NCI-H748 (cell line): ENCODE measurements around the gene DGKE.

Experiments
- DNase-seq: peaks from one replicate; lab custom pipeline; 2025; ENCODE audit not compliant: unreplicated experiment; lab: John Stamatoyannopoulos, UW

Gene DGKE

DNA sequence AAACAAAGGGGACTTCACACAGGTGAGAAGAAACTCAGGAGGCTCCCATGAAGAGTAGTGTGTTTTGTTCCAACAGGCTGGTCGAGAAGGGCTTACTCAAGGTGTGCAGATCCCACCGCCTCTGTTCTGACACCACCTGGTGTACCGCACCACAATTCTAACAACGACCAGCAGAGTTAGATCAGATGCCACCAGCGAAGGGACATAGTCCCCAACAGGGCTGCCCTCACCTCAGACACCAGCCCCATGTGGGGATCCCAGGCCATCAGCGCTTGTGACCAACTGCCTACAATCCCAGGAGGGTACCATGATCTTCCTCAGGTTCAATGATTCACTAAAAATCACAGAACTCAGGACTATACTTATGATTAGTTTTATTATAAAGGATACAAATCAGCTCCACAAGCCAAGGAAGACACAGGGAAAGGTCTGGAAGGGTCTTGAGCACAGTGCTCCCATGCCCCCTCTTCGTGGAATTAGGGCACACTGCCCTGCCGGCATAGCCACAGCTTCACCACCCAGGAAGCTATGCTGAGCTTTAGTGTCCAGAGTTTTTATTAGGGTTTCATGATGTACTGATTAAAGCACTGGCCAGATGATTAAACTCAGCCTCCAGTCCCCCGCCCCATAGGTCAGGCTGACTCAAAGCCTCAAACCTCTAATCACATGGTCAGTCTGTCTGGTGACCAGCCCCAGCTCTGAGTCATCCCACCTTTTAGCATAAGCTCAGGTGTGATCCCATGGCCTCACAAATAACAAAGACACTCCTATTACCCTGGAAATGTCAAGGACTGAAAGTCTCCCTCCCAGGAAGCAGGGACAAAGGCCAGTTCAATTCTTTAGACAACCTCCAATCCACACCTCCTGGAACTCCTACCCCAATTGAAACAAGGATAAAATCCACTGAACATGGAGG lies 53.9 kb downstream of the DGKE start:
- no peak for DNase-seq

GRCh38 chr17:56890390-56890789 lies 56.4 kb downstream of the DGKE start:
- no peak for DNase-seq

DNA sequence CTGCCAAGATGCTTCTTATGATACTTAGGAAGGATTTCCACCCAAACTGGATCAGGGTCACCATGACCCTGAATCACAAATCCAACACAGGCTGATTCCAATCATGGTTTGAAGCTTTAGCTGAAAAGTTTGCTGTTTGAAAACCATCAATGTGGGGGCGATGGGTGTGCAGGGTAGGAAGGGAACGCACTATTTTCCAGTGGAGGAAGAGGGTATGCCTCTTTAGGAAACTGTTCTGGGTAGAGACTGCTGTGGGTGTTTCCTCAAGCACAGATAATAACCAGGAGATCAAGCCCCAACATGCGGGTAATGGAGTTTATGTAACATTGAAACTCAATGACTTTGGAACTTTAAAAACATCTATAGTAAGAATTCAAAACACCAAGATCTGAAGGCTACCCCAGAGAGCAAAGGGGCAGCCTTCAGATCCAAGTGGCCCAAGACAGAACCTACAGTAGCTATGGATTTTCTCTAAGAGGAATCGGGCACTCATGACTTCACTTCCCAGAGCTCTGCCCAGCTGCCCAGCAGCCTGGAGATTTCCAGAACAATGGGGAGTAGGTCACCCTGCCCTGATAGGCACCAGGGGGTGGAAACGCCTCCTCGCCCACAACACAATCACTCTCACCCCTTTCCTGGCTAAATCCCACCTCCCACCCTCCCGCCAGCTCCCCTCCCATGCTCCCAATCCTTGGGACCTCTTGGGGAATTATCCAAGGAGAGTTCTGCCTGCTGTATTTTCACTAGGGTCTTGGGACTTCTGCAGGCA lies 57.1 kb downstream of the DGKE start:
- no peak for DNase-seq

GRCh38 chr17:56891751-56892150 lies 57.8 kb downstream of the DGKE start:
- no peak for DNase-seq

GRCh38 chr17:56892333-56892732 lies 58.4 kb downstream of the DGKE start:
- DNase-seq: no peak

GRCh38 chr17:56893503-56893902 lies 59.6 kb downstream of the DGKE start:
- DNase-seq: no peak

GRCh38 chr17:56894859-56895455 lies 61.0 kb downstream of the DGKE start:
- DNase-seq: no peak

DNA sequence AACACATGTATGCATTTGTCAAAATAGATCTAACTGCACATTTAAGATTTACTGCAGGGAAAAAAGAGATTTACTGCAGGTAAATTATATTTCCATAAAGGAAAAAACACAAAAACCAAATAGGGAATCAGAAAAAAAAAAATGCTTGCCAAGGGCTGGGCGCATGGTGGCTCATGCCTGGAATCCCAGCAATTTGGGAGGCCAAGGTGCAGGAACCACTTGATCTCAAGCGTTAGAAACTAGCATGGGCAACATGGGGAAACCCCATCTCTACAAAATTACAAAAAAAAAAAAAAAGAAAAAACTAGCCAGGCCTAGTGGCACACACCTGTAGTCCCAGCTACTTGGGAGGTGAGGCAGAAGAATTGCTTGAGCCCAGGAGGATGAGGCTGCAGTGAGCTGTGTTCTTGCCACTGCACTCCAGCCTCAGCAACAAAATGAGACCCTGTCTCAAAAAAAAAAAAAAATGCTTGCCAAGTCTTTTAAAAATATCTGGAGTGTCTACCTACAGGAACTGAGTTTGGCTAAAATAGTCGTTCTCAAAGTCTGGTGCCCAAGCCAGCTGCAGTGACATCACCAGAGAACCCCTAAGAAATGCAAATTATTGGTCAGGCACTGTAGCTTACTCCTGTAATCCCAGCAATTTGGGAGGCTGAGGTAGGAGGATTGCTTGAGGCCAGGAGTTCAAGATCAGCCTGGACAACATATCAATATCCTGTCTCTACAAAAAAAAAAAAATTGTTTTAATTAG lies 62.4 kb downstream of the DGKE start:
- DNase-seq: no peak

GRCh38 chr17:56896968-56897359 lies 63.0 kb downstream of the DGKE start:
- DNase-seq: no peak

- no peak for DNase-seq
Observed at GRCh38 chr17:56897646-56898424, 63.9 kb downstream of the DGKE start.

- no peak for DNase-seq
Observed at GRCh38 chr17:56898874-56899273, 64.9 kb downstream of the DGKE start.

- no peak for DNase-seq
Observed at GRCh38 chr17:56899403-56899802, 65.5 kb downstream of the DGKE start.

GRCh38 chr17:56902348-56902747 lies 68.4 kb downstream of the DGKE start:
- no peak for DNase-seq

GRCh38 chr17:56903560-56903959 lies 69.6 kb downstream of the DGKE start:
- no peak for DNase-seq

- no peak for DNase-seq
Observed at GRCh38 chr17:56908001-56908542, 74.1 kb downstream of the DGKE start.

DNA sequence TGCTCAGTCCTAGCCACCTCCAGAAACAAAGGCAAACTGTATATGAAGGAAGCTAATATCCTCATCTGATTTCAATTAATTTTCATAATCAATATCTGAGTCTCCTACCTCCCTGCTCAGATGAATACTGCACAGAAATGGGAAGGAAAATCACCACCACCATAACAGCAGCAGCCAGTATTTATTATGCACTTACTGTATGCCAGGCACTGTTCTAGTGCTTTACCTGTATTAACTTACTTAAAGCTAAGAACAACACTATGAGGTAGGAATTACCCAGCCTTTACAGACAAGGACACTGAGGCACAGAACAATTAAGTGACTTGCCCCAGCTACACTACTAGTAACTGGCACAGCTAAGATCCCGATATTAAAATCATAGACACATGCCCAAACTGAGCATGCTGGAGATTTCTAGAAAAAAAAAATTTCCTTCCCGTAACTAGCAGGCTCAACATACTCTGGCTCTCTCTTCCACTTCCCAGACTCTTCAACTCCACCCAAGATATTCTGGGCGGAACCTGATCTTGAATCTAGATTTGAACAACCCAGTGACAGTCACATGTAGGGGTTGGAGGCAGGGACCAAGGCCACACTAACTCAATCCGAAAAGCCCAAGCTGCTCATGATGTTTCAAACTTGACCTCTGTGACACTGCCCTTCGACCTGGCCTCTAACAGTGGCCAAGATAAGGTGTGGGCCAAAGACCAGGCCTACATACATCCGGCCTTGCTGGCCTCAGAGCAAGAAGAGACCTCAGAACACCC lies 76.0 kb downstream of the DGKE start:
- no peak for DNase-seq

GRCh38 chr17:56910509-56911235 lies 76.7 kb downstream of the DGKE start:
- DNase-seq: no peak

DNA sequence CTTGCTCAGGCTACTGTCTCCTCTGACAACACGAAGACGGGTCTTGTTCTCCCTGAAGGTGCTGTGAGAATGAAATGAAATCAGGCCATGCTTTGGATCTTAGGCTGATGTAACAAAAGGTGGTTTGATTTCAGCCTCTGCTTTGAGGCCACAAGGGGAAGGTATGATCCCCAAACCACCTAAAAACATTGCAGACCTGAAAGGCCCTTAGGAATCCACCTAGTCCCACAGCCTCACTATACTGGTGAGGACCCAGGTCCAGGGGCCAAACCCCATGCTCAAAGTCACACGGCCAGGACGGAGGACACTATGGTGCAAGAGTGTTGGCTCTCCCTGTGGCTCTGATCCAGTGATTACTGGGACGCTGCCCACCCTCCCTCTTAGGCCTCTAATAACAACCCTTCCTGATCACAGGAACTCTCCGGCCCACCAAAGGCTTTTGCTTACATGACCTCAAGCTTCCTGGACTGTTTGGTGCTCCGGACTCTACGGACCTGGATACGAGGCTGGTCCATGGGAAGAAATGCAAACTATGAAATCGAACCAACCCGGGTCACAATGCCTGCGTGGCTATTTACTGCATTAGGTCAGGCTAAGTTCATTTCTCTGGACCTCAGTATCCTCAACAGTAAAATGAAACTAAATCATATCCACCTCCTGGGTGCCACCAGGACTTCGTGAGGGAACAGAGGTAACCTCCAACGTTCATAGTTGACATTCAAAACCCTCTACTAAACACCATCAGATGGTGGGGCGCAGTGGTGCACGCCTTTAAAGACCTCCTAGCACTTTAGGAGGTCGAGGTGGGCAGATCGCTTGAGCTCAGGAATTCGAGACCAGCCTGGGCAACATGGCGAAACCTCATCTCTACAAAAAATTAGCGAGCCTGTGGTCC lies 78.4 kb downstream of the DGKE start:
- DNase-seq: no peak
